ENCODE data around the gene PEX6. TPM values are rescaled to one million over a fixed set of nuclear protein-coding genes. Genes with fewer than 3 reads are reported as not detected.

Gene PEX6
- total and polyA plus RNA-seq, 2 of the 13 experiments (the other 11 are each of a cell fraction or from before 2014, with no cell fraction given): 5.1 to 6.7 TPM

DNA sequence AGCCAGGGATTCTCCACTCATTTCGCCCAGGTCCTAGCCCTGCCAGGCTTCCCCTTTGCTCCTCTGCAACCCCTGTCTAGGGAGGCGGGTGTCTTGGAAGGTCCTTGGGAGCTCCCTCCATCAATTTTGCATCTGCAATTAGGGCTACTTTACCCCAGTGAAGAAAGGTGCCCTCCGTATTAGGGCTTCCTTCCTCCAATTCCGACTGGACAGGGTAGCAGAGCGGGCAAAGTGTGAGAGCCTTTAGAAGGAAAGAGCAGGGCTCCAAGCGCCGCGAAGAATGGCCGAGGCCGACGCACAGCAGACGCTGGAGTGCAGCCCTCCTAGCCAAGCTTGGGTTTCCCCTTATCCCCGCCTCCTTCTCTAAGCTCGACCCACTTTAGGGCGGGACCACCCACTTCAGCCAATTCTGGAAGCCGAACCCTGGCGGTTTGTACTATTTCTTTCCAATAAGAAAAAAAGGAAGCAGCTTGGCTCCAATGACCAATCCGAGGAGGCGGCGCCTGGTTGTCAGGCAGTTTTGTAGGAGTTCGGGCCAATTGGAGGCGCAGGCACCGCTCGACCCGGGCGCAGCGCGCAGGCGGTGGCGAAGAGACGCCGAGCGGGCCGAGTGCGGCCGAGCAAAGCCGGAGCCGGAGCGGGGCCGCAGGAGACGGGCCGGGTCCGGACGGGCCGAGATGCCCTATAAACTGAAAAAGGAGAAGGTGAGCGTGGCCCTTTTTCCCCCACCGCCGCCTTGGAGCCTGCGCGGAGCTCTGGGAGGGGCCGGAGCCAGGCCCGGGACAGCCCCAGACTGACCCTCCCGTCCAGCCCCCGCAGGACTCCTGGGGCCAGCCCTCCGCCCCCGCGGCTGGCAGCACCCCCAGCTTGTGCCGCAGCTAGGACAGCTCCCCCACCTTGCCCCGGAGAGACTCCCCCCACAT, 5.3 kb upstream of the PEX6 start, which contains the start of gene PPP2R5D (continued):
- TF ChIP-seq, protein P1, sequence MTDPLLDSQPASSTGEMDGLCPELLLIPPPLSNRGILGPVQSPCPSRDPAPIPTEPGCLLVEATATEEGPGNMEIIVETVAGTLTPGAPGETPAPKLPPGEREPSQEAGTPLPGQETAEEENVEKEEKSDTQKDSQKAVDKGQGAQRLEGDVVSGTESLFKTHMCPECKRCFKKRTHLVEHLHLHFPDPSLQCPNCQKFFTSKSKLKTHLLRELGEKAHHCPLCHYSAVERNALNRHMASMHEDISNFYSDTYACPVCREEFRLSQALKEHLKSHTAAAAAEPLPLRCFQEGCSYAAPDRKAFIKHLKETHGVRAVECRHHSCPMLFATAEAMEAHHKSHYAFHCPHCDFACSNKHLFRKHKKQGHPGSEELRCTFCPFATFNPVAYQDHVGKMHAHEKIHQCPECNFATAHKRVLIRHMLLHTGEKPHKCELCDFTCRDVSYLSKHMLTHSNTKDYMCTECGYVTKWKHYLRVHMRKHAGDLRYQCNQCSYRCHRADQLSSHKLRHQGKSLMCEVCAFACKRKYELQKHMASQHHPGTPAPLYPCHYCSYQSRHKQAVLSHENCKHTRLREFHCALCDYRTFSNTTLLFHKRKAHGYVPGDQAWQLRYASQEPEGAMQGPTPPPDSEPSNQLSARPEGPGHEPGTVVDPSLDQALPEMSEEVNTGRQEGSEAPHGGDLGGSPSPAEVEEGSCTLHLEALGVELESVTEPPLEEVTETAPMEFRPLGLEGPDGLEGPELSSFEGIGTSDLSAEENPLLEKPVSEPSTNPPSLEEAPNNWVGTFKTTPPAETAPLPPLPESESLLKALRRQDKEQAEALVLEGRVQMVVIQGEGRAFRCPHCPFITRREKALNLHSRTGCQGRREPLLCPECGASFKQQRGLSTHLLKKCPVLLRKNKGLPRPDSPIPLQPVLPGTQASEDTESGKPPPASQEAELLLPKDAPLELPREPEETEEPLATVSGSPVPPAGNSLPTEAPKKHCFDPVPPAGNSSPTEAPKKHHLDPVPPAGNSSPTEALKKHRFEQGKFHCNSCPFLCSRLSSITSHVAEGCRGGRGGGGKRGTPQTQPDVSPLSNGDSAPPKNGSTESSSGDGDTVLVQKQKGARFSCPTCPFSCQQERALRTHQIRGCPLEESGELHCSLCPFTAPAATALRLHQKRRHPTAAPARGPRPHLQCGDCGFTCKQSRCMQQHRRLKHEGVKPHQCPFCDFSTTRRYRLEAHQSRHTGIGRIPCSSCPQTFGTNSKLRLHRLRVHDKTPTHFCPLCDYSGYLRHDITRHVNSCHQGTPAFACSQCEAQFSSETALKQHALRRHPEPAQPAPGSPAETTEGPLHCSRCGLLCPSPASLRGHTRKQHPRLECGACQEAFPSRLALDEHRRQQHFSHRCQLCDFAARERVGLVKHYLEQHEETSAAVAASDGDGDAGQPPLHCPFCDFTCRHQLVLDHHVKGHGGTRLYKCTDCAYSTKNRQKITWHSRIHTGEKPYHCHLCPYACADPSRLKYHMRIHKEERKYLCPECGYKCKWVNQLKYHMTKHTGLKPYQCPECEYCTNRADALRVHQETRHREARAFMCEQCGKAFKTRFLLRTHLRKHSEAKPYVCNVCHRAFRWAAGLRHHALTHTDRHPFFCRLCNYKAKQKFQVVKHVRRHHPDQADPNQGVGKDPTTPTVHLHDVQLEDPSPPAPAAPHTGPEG (CRISPR knock-in tag; IDR thresholded peaks at IDR 0.05): peak; percentile 91
- no peak for TF ChIP-seq KDM6A (CRISPR knock-in tag; IDR thresholded peaks at IDR 0.05; ENCODE audit: low read depth)
- peak; percentile 67 for TF ChIP-seq ZNF776 (CRISPR knock-in tag; IDR thresholded peaks at IDR 0.05)
- no peak for TF ChIP-seq TCF12 (IDR thresholded peaks at IDR 0.05)
- 0 out of 2 replicates have a peak, but pooled peaks have one; percentile 64 for TF ChIP-seq TCF12 (CRISPR knock-in tag; IDR thresholded peaks at IDR 0.05)
- no peak for TF ChIP-seq ELF3 (CRISPR knock-in tag; IDR thresholded peaks at IDR 0.05)
- TF ChIP-seq WIZ (CRISPR knock-in tag; IDR thresholded peaks at IDR 0.05): no peak
- no peak for TF ChIP-seq GZF1 (CRISPR knock-in tag; IDR thresholded peaks at IDR 0.05)
- no peak for TF ChIP-seq SCMH1 (CRISPR knock-in tag; IDR thresholded peaks at IDR 0.05; ENCODE audit: borderline replicate concordance)
- TF ChIP-seq TP53 (CRISPR knock-in tag; conservative IDR thresholded peaks at IDR 0.05): peak; percentile 90
- no peak for TF ChIP-seq ZBTB8A (CRISPR knock-in tag; IDR thresholded peaks at IDR 0.05; ENCODE audit: borderline replicate concordance, low read depth)
- TF ChIP-seq, protein P2, sequence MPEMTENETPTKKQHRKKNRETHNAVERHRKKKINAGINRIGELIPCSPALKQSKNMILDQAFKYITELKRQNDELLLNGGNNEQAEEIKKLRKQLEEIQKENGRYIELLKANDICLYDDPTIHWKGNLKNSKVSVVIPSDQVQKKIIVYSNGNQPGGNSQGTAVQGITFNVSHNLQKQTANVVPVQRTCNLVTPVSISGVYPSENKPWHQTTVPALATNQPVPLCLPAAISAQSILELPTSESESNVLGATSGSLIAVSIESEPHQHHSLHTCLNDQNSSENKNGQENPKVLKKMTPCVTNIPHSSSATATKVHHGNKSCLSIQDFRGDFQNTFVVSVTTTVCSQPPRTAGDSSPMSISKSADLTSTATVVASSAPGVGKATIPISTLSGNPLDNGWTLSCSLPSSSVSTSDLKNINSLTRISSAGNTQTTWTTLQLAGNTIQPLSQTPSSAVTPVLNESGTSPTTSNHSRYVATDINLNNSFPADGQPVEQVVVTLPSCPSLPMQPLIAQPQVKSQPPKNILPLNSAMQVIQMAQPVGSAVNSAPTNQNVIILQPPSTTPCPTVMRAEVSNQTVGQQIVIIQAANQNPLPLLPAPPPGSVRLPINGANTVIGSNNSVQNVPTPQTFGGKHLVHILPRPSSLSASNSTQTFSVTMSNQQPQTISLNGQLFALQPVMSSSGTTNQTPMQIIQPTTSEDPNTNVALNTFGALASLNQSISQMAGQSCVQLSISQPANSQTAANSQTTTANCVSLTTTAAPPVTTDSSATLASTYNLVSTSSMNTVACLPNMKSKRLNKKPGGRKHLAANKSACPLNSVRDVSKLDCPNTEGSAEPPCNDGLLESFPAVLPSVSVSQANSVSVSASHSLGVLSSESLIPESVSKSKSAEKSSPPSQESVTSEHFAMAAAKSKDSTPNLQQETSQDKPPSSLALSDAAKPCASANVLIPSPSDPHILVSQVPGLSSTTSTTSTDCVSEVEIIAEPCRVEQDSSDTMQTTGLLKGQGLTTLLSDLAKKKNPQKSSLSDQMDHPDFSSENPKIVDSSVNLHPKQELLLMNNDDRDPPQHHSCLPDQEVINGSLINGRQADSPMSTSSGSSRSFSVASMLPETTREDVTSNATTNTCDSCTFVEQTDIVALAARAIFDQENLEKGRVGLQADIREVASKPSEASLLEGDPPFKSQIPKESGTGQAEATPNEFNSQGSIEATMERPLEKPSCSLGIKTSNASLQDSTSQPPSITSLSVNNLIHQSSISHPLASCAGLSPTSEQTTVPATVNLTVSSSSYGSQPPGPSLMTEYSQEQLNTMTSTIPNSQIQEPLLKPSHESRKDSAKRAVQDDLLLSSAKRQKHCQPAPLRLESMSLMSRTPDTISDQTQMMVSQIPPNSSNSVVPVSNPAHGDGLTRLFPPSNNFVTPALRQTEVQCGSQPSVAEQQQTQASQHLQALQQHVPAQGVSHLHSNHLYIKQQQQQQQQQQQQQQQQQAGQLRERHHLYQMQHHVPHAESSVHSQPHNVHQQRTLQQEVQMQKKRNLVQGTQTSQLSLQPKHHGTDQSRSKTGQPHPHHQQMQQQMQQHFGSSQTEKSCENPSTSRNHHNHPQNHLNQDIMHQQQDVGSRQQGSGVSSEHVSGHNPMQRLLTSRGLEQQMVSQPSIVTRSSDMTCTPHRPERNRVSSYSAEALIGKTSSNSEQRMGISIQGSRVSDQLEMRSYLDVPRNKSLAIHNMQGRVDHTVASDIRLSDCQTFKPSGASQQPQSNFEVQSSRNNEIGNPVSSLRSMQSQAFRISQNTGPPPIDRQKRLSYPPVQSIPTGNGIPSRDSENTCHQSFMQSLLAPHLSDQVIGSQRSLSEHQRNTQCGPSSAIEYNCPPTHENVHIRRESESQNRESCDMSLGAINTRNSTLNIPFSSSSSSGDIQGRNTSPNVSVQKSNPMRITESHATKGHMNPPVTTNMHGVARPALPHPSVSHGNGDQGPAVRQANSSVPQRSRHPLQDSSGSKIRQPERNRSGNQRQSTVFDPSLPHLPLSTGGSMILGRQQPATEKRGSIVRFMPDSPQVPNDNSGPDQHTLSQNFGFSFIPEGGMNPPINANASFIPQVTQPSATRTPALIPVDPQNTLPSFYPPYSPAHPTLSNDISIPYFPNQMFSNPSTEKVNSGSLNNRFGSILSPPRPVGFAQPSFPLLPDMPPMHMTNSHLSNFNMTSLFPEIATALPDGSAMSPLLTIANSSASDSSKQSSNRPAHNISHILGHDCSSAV (CRISPR knock-in tag; IDR thresholded peaks at IDR 0.05; ENCODE audit: borderline replicate concordance): no peak
- 0 out of 2 replicates have a peak, but pooled peaks have one; percentile 11 for TF ChIP-seq ZNF761 (CRISPR knock-in tag; conservative IDR thresholded peaks at IDR 0.05)

Measured in HepG2 (cell line).